ENCODE results near the gene SNED1. TPM values are rescaled to one million over a fixed set of nuclear protein-coding genes. Genes with fewer than 3 reads are reported as not detected.

The SNED1 gene
- total and polyA plus RNA-seq, 9 of the 15 experiments (the other 6 are each of a cell fraction or from before 2014, with no cell fraction given): 0.03 to 0.07 (median 0.05) TPM; not detected in 5

DNA sequence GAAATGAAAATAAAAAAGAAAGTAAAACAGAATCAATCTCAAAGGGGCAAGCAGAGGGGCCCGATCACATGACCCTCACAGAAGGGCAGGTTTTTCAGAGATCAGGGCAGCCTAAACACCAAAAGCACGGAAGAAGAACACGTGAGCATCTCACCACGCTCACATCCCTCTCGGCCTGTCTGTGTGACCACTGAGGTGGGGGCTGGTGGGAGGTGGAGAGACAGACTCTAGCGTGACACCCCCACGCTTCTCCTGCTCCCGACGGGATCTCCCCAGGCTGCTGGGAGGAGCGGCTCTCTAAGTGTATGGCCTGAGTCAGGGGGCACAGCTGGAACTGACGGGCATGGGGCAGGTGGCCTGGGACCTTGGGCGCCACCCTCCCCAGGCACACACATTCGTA, 127.2 kb downstream of the SNED1 start:
- Histone ChIP-seq H3K9ac (ENCODE audit: insufficient read depth in 1 of 2, low read depth in 2 of 2, low read length in 2 of 2) (no peak overlapping the region), H3K27me3 (ENCODE audit: control insufficient read depth in 2 of 2, insufficient read depth in 2 of 2, low read length in 2 of 2) (no peaks in the 10 kb centered on the region), H2AFZ (ENCODE audit: low read depth, low read length) (no peak overlapping the region), H3K36me3 (ENCODE audit: control insufficient read depth, insufficient read depth, low read length) (peaks cover 15% of the 10 kb centered on the region; the same call in 1 of the 3 replicates), H3K27ac (ENCODE audit: extremely low read depth, low read depth, low read length) (no peak overlapping the region), H3K9me1 (ENCODE audit: control insufficient read depth, insufficient read depth, low read length) (no peaks in the 10 kb centered on the region), H3K4me3 (no peak overlapping the region), H3K4me1 (replicated peaks in 1 of 2; ENCODE audit: control insufficient read depth in 2 of 2, insufficient read depth in 2 of 2, low read length in 2 of 2) (no peaks in the 10 kb centered on the region; a peak in 1 of 5 replicates), H4K20me1 (replicated peaks; ENCODE audit: control insufficient read depth, insufficient read depth, low read length) (no peaks in the 10 kb centered on the region), H3K79me2 (ENCODE audit: control insufficient read depth, insufficient read depth, low read length) (no peaks in the 10 kb centered on the region), H3K4me2 (ENCODE audit: insufficient read depth, low read length) (no peak overlapping the region), H3K9me3 (replicated peaks; ENCODE audit: control insufficient read depth, insufficient read depth, low read depth, low read length) (no peaks in the 10 kb centered on the region)
- TF ChIP-seq DDX20 (tag; IDR thresholded peaks at IDR 0.05; ENCODE audit: low read depth) (no peak), RBM17 (IDR thresholded peaks at IDR 0.05; ENCODE audit: borderline replicate concordance, low read depth, low read length) (no peak), SMAD2 (IDR thresholded peaks at IDR 0.05; ENCODE audit: low read depth, low read length) (no peak), BCL6 (CRISPR knock-in tag; IDR thresholded peaks at IDR 0.05) (no peak), STAT5B (CRISPR knock-in tag; IDR thresholded peaks at IDR 0.05) (no peak), ZMIZ1 (IDR thresholded peaks at IDR 0.05; ENCODE audit: low read depth in 2 of 2, low read length in 2 of 2) (no peak), ELF2 (CRISPR knock-in tag; IDR thresholded peaks at IDR 0.05) (no peak), ID3 (CRISPR knock-in tag; IDR thresholded peaks at IDR 0.05) (no peak), ID3 (tag; IDR thresholded peaks at IDR 0.05) (no peak), C11orf30 (IDR thresholded peaks at IDR 0.05; ENCODE audit: low read depth) (no peak), ZNF263 (CRISPR knock-in tag; IDR thresholded peaks at IDR 0.05; ENCODE audit: borderline replicate concordance) (no peak), RHOXF2B (CRISPR knock-in tag; conservative IDR thresholded peaks at IDR 0.05) (no peak)
- TF ChIP-seq, protein P1, sequence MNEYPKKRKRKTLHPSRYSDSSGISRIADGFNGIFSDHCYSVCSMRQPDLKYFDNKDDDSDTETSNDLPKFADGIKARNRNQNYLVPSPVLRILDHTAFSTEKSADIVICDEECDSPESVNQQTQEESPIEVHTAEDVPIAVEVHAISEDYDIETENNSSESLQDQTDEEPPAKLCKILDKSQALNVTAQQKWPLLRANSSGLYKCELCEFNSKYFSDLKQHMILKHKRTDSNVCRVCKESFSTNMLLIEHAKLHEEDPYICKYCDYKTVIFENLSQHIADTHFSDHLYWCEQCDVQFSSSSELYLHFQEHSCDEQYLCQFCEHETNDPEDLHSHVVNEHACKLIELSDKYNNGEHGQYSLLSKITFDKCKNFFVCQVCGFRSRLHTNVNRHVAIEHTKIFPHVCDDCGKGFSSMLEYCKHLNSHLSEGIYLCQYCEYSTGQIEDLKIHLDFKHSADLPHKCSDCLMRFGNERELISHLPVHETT (CRISPR knock-in tag; conservative IDR thresholded peaks at IDR 0.05 in 1 of 2, IDR thresholded peaks at IDR 0.05 in 1 of 2): no peak
- TF ChIP-seq, protein P2, sequence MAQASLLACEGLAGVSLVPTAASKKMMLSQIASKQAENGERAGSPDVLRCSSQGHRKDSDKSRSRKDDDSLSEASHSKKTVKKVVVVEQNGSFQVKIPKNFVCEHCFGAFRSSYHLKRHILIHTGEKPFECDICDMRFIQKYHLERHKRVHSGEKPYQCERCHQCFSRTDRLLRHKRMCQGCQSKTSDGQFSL (CRISPR knock-in tag; IDR thresholded peaks at IDR 0.05): no peak
- TF ChIP-seq, protein P2 (tag; IDR thresholded peaks at IDR 0.05): no peak
- FAIRE-seq: no peak
- intact Hi-C loops (cut with micrococcal nuclease): loop anchor here (2.0 kb wide), 1 partner anchor 43 kb away; no protein-coding TSS in a partner anchor
- ATAC-seq: no peak
- in situ Hi-C loops (cut with MboI): no loop called here
- 92% methylated on average over 10 of the region's 13 CpGs for WGBS (ENCODE audit: insufficient coverage, low coverage, missing lambda C conversion rate)
- ChIA-PET CTCF (ENCODE audit: low intra/inter-chr PET ratio) (no interaction called here), POLR2A (no interaction called here)
- BruUV-seq (replicated peaks): no TSS peak
- DNase-seq (ENCODE audit: extremely low read depth in 1 of 4, low spot score in 3 of 4): no peak
